ENCODE results near the gene MYBPH.

- TF ChIP-seq CTCF (IDR thresholded peaks at IDR 0.05) (no peak), ZFX (IDR thresholded peaks at IDR 0.05; ENCODE audit: borderline replicate concordance) (no peak)
Observed at GRCh38 chr1:203217668-203218067, 42.0 kb upstream of the MYBPH start.
